Measurements from ENCODE around the gene FNBP1.

The FNBP1 gene

DNA sequence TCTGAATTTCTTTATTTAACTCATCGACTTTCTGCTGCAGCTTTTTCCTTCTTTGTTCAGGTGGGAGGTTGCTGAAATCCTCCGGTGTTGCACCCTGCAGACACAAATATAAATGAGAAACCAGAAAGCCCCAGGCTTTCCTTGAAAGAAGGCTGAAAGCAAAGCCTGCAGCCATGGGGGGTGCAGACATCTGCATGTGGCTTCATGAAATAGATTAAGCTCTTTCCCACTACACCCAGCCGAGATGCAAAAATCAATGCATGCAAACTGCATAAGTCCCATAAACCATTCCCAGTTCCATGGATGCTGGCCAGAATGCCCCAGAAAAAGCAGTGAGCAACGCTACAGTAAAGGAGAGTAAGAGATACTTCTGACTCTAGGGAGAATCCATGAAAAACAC, 134.1 kb downstream of the FNBP1 start:
- no peaks in the 10 kb centered on the region; the same call in 1 of the 2 replicates for H3K4me1 ChIP-seq
- no peak overlapping the region for H3K4me3 ChIP-seq (ENCODE audit: low read depth, low read length)
- no peaks in the 10 kb centered on the region for H3K9me3 ChIP-seq
- peaks cover 16% of the 10 kb centered on the region for H3K36me3 ChIP-seq
- TF ChIP-seq, protein P1, sequence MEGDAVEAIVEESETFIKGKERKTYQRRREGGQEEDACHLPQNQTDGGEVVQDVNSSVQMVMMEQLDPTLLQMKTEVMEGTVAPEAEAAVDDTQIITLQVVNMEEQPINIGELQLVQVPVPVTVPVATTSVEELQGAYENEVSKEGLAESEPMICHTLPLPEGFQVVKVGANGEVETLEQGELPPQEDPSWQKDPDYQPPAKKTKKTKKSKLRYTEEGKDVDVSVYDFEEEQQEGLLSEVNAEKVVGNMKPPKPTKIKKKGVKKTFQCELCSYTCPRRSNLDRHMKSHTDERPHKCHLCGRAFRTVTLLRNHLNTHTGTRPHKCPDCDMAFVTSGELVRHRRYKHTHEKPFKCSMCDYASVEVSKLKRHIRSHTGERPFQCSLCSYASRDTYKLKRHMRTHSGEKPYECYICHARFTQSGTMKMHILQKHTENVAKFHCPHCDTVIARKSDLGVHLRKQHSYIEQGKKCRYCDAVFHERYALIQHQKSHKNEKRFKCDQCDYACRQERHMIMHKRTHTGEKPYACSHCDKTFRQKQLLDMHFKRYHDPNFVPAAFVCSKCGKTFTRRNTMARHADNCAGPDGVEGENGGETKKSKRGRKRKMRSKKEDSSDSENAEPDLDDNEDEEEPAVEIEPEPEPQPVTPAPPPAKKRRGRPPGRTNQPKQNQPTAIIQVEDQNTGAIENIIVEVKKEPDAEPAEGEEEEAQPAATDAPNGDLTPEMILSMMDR (IDR thresholded peaks at IDR 0.05; ENCODE audit: low read depth, low read length) = no peak
- no peak for DNase-seq
- no peaks in the 10 kb centered on the region for H3K27me3 ChIP-seq

DNA sequence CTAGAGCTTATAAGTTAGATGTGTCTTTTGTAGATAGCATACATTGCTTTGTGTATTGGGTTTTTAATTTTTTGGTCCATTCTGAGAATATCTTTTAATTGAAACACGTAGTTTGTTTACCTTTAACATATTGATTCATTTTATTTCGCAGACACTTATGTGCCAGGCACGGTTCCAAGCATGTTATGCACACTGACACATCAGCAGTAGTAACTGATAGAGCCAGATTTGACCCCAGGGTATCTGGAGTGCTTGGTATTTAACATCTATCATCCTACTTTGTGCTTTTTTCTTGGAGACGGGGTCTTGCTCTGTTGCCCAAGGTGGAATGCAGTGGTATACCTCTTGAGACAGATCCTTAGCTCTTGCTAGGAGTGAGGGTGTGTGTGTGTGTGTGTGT, 135.8 kb downstream of the FNBP1 start:
- H3K9me3 ChIP-seq = no peaks in the 10 kb centered on the region
- TF ChIP-seq, protein P1 (IDR thresholded peaks at IDR 0.05; ENCODE audit: low read depth, low read length) = no peak
- no peak overlapping the region for H3K4me3 ChIP-seq (ENCODE audit: low read depth, low read length)
- H3K27me3 ChIP-seq = no peaks in the 10 kb centered on the region
- peaks cover 23% of the 10 kb centered on the region for H3K36me3 ChIP-seq
- H3K4me1 ChIP-seq = no peaks in the 10 kb centered on the region; the same call in 1 of the 2 replicates
- no peak for DNase-seq

DNA sequence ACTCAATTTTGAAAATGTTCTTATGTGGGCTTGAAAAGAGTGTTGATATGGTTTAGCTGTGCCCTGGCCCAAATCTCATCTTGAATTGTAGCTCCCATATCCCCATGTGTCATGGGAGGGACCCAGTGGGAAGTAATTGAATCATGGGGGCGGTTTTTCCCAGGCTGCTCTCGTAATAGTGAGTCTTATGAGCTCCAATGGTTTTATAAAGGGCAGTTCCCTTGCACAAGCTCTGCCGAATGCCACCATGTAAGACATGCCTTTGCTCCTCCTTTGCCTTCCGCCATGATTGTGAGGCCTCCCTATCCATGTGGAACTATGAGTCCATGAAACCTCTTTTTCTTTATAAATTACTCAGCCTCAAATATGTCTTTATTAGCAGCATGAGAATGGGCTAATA, 136.7 kb downstream of the FNBP1 start:
- Histone ChIP-seq H3K36me3 (peaks cover 27% of the 10 kb centered on the region), H3K4me1 (no peaks in the 10 kb centered on the region), H3K4me3 (ENCODE audit: low read depth, low read length) (no peak overlapping the region), H3K27me3 (no peaks in the 10 kb centered on the region), H3K9me3 (no peaks in the 10 kb centered on the region)
- TF ChIP-seq, protein P1 (IDR thresholded peaks at IDR 0.05; ENCODE audit: low read depth, low read length) = no peak
- no peak for DNase-seq

DNA sequence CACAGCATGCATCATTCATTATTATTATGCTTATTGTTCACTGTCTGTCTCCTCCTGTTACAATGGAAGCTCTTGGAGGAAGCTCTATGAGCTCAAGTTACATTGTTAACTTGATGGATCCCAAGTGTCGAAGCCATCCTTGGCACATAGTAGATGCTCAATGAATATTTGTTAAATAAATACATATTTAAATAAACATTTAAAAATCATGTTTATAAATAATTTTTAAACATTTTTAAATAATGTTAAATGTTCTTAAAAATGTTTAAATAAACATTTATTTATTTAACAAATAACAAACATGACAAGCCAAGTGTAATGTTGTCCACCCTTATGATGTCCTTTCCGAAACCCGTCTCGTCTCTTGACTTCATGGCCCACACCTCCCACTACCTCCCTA, 138.3 kb downstream of the FNBP1 start:
- H3K9me3 ChIP-seq = no peaks in the 10 kb centered on the region
- H3K4me1 ChIP-seq = no peaks in the 10 kb centered on the region
- H3K27me3 ChIP-seq = no peaks in the 10 kb centered on the region
- no peak for DNase-seq
- TF ChIP-seq, protein P1 (IDR thresholded peaks at IDR 0.05; ENCODE audit: low read depth, low read length) = no peak
- peaks cover 24% of the 10 kb centered on the region for H3K36me3 ChIP-seq
- no peak overlapping the region for H3K4me3 ChIP-seq (ENCODE audit: low read depth, low read length)

DNA sequence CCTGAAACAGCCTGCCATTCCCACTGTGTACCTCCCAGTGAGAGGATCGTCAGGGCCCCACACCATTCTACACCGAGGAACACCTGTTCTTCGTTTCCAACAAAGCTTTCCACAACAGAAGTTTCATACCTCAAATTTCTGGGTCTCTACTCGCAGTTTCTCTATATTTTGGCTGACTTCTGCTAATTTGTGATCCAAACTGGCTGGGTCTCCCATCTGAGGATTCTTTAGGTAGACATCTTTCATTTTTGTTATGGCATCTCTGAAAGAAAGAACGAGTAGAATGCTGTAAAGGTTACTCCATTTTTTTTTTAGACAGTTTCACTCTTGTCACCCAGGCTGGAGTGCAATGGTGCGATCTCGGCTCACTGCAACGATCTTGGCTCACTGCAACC, 140.3 kb downstream of the FNBP1 start:
- no peaks in the 10 kb centered on the region for H3K4me1 ChIP-seq
- no peak overlapping the region for H3K4me3 ChIP-seq (ENCODE audit: low read depth, low read length)
- no peaks in the 10 kb centered on the region for H3K9me3 ChIP-seq
- no peaks in the 10 kb centered on the region for H3K27me3 ChIP-seq
- DNase-seq = no peak
- TF ChIP-seq, protein P1 (IDR thresholded peaks at IDR 0.05; ENCODE audit: low read depth, low read length) = no peak
- peaks cover 33% of the 10 kb centered on the region for H3K36me3 ChIP-seq

DNA sequence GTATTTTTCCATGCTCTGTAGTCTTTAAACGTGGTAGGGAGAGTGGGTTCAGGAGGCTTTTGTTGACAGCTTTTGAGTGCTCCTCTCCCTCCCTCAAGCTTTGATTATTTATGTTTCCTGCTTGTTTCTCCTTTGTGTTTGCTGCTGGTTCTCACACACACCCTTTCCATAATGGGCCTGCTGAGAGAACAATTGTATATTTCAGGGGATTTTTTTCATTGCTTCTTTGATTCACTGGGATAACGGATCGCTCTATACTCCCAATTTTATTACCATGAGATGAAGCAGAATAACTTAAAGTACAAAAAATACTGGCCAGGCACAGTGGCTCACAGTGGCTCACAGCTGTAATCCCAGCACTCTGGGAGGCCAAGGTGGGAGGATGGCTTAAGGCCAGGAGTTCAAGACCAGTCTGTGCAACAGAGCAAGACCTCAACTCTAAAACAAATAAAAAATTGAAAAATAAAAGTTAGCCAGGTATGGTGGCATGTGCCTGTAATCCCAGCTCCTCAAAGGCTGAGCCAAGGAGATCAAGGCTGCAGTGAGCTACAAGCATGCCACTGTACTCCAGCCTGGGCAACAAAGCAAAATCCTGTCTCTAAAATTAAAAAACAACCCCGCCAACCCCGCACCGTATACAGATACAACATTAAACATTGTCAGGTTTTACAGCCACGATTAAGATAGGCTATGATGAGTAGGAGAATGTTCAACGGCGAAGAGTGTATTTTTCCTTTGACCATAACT, 140.8 kb downstream of the FNBP1 start:
- Histone ChIP-seq H3K4me3 (ENCODE audit: low read depth, low read length) (no peak overlapping the region), H3K4me1 (no peaks in the 10 kb centered on the region)

More for the DNA sequence above, 140.8 kb downstream of the FNBP1 start:
- Histone ChIP-seq H3K27me3 (no peaks in the 10 kb centered on the region), H3K36me3 (peaks cover 33% of the 10 kb centered on the region), H3K9me3 (no peaks in the 10 kb centered on the region)
- TF ChIP-seq, protein P1 (IDR thresholded peaks at IDR 0.05; ENCODE audit: low read depth, low read length) = no peak
- no peak for DNase-seq

Measured in BE2C (cell line).